GM19467 (cell line): ENCODE data around the gene LARP7.
"Not testable (repeated sequence)": the region's sequence is repeated elsewhere in the genome, so short reads cannot be mapped to it uniquely, and the experiment has no call there.

ENCODE experiments used
- ATAC-seq: cut with Tn5 transposase; IDR thresholded peaks from one replicate; pipeline ENCODE4 v1.9.1; 2021; ENCODE audit warnings: mild to moderate bottlenecking, moderate library complexity; ENCODE audit not compliant: unreplicated experiment

The LARP7 gene

GRCh38 chr4:112636688-112637551 lies at the start of gene LARP7, which contains the start of gene ZGRF1:
Gene LARP7, plus strand, starts transcription at chr4:112637143. Its CDS starts 7,527 bp downstream, at chr4:112644670.
Gene ZGRF1, minus strand, starts transcription at chr4:112636909. Its CDS starts 3,733 bp downstream, at chr4:112633176.
- ATAC-seq: peak; percentile 88

- no peak for ATAC-seq
Measured at GRCh38 chr4:112589206-112589605, 47.7 kb upstream of the LARP7 start.

GRCh38 chr4:112591593-112591992 lies 45.4 kb upstream of the LARP7 start:
- ATAC-seq: no peak

DNA sequence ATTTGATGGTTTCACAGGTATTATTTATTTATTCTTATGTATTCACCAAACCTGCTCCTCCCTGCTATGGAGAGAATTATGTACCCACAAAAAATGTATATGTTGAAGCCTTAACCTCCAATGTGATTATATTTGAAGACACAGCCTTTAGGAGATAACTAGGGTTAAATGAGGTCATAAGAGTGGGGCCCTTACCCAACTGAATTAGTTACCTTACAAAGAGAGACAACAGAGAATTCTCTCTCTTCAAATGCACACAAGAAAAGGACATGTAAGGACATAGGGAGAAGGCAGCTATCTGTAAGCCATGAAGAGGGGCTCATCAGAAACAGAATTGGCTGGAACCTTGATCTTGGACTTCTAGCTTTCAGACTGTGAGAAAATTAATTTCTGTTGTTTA lies 44.2 kb upstream of the LARP7 start:
- ATAC-seq: no peak

GRCh38 chr4:112593438-112594133 lies 43.4 kb upstream of the LARP7 start:
- peak; percentile 60 for ATAC-seq

- ATAC-seq: no peak
Measured at GRCh38 chr4:112594993-112595392, 42.0 kb upstream of the LARP7 start.

- ATAC-seq: no peak
Measured at GRCh38 chr4:112604589-112604988, 32.4 kb upstream of the LARP7 start.

DNA sequence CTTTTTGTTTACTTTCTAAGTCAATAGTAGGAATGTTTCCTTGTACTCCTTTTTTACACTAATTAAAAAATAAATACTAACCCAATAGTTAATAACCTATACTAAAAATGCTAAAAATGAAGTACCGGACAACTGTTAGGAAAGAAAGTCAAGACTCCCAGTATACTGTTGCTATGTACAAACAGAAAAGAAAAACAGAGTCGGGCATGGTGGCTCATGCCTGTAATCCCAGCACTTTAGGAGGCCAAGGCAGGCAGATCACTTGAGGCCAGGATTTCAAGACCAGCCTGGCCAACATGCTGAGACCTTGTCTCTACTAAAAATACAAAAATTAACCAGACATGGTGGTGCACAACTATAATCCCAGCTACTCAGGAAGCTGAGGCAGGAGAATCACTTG lies 24.1 kb upstream of the LARP7 start:
- ATAC-seq: not testable (repeated sequence)

- no peak for ATAC-seq
Measured at GRCh38 chr4:112616984-112617383, 20.0 kb upstream of the LARP7 start.

DNA sequence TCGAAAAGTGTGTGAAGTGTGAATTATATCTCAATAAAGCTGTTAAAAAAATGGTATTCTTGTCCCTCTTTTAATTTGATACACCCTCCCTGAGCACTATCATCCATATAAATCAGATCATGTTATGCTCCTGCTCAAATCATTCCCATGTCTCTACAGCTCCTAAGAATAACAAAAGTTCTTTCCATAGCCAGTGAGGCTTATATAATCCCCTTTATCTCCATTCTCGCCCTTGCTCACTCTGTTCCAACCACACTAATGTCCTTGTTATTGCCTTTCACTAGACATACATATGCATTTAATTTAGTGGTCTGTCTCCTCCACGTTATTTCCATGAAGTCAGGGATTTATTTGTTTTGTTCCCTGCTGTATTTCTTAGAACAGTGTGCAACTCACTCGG lies 10.7 kb upstream of the LARP7 start:
- no peak for ATAC-seq

- ATAC-seq: no peak
Measured at GRCh38 chr4:112633477-112634235, 3.3 kb upstream of the LARP7 start.

GRCh38 chr4:112637552-112637866 lies 566 bp downstream of the LARP7 start:
- peak; percentile 1 for ATAC-seq

- no peak for ATAC-seq
Measured at GRCh38 chr4:112642526-112642925, 5.6 kb downstream of the LARP7 start.

- not testable (repeated sequence) for ATAC-seq
Measured at GRCh38 chr4:112644595-112645535, 7.9 kb downstream of the LARP7 start.

GRCh38 chr4:112645541-112646329 lies 8.8 kb downstream of the LARP7 start:
- no peak for ATAC-seq

DNA sequence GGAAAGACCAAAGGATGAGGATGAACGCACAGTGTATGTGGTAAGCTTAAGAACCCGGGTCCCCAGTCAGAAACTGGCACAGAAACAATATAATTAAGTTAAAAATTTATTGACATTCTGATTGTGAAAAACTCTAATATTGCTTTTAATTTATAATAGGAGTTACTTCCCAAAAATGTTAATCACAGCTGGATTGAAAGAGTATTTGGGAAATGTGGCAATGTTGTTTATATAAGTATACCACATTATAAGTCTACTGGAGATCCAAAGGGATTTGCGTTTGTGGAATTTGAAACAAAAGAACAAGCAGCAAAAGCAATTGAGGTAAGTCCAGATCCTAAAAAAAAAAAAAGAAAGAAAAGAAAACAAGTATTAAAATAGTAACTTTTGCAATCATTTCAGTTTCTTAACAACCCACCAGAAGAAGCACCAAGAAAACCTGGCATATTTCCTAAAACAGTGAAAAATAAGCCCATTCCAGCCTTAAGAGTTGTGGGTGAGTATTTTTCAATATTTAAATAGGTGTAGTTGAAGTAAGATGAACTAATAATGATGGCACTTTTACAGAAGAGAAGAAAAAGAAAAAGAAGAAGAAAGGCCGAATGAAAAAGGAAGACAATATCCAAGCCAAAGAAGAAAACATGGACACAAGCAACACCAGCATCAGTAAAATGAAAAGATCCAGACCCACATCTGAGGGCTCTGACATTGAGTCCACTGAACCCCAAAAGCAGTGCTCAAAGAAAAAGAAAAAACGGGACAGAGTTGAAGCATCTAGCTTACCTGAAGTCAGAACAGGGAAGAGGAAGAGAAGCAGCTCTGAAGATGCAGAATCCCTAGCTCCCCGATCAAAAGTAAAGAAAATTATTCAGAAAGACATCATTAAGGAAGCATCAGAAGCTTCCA lies 9.9 kb downstream of the LARP7 start:
- no peak for ATAC-seq

- ATAC-seq: no peak
Measured at GRCh38 chr4:112647785-112648184, 10.8 kb downstream of the LARP7 start.

DNA sequence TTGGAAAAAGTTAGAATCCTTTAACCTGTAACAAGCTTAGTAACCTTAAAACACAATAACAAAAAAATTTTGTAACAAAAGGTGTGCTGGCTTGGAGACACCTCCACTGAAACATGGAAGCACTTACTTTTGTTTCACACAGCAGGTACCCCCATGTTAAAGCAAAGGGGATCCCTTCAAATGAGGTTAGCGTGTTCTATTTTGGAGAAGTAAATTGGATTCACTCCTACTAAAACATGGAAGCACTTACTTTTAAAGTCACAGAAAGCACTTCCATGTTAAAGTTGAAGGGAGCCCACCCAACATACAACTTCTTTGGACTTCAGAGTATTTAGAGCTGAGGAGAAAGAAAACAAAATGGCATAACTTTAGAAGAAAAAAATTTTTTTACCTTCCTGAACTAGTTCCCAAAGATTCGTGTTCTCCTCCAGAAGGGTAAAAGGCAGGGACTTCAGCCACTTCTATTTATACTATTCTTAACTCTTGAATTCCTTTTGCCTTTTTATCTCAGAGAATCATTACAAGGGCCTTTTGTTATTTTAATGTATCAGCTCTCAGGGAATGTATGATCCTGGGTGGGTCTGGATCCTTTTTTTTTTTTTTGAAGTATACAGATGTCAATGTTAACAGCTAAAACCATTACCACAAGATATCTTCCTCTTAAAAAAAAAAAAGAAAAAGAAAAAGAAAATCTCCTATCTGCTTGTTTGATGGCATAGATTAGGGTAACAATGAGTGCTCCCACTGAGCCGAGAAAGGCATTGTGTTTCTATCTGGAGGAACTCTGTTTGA lies 11.5 kb downstream of the LARP7 start:
- no peak for ATAC-seq
